SU-DHL-6 (cell line): Measurements from ENCODE around the gene STX8.

ENCODE experiments used
- H2AFZ ChIP-seq: fragments of 200-600 bp; sonication (generic); 2 replicates; pipeline ENCODE4 v1.6.1; 2014; ENCODE audit warnings: low read depth, mild to moderate bottlenecking, moderate library complexity, mixed read lengths, antibody characterized with exemption, low read length; ENCODE audit not compliant: severe bottlenecking
- H3F3A ChIP-seq: fragments of 200-600 bp; shearing (Covaris generic); 2 replicates; pipeline ENCODE4 v1.6.0; 2016; ENCODE audit warnings: antibody characterized with exemption, mild to moderate bottlenecking; ENCODE audit not compliant: insufficient read depth
- H3K27ac ChIP-seq: fragments of 200-600 bp; sonication (generic); 2 replicates; pipeline ENCODE4 v1.5.1; 2016; ENCODE audit warnings: low read depth, mild to moderate bottlenecking, low read length, moderate library complexity, mixed read lengths
- H3K27me3 ChIP-seq: fragments of 200-600 bp; sonication (generic), shearing (Covaris generic); 2 replicates; pipeline ENCODE4 v1.6.0; 2014; ENCODE audit warnings: mild to moderate bottlenecking, low read length
- H3K36me3 ChIP-seq: fragments of 200-600 bp; sonication (generic); 2 replicates; pipeline ENCODE4 v1.6.1; 2014; ENCODE audit warnings: mild to moderate bottlenecking, low read length, mixed read lengths
- H3K4me2 ChIP-seq: fragments of 300-600, 200-600 bp; shearing (Covaris generic), sonication (generic); 2 replicates; pipeline ENCODE4 v1.6.0; 2014; ENCODE audit warnings: low read length, low read depth, mild to moderate bottlenecking; ENCODE audit not compliant: poor library complexity, severe bottlenecking
- H3K4me3 ChIP-seq: fragments of 200-600 bp; sonication (generic); 2 replicates; pipeline ENCODE4 v1.5.1; 2014; ENCODE audit warnings: antibody characterized with exemption, low read length, mild to moderate bottlenecking, mixed read lengths; ENCODE audit not compliant: insufficient read depth, poor library complexity, severe bottlenecking
- H3K79me2 ChIP-seq: fragments of 200-600 bp; sonication (generic); 2 replicates; pipeline ENCODE4 v1.6.1; 2014; ENCODE audit warnings: mild to moderate bottlenecking, low read length, moderate library complexity; ENCODE audit not compliant: insufficient read depth
- H3K9ac ChIP-seq: fragments of 200-600 bp; sonication (generic); 2 replicates; pipeline ENCODE4 v1.7.0; 2014; ENCODE audit warnings: mild to moderate bottlenecking, low read length
- H3K9me2 ChIP-seq: fragments of 200-600 bp; sonication (generic); replicated peaks from 2 replicates; pipeline ENCODE4 v1.6.1; 2014; ENCODE audit warnings: low read length; ENCODE audit not compliant: insufficient read depth
- H3K9me3 ChIP-seq: fragments of 200-600 bp; sonication (generic); 2 replicates; pipeline ENCODE4 v1.6.1; 2014; ENCODE audit warnings: low read length, mixed read lengths; ENCODE audit not compliant: insufficient read depth
- H4K20me1 ChIP-seq: fragments of 200-600 bp; sonication (generic); 2 replicates; pipeline ENCODE4 v1.6.1; 2014; ENCODE audit warnings: low read depth, mild to moderate bottlenecking, antibody characterized with exemption, low read length, moderate library complexity, mixed read lengths
- EZH2phosphoT487 ChIP-seq: fragments of 200-600 bp; sonication (generic), shearing (Covaris generic); conservative IDR thresholded peaks from 2 replicates; pipeline ENCODE4 v1.6.1; 2018; ENCODE audit warnings: mild to moderate bottlenecking, antibody characterized with exemption, low read length, moderate library complexity, mixed read lengths
- TF ChIP-seq, protein P1 (sequence below): fragments of 200-600 bp; sonication (generic); IDR thresholded peaks from one replicate; pipeline ENCODE4 v1.5.1; 2017; ENCODE audit warnings: antibody characterized with exemption, mild to moderate bottlenecking, low read length, moderate library complexity; ENCODE audit not compliant: insufficient read depth, poor library complexity, severe bottlenecking

Gene STX8

GRCh38 chr17:9211133-9211765 lies 364.4 kb downstream of the STX8 start:
- no peak for TF ChIP-seq EZH2phosphoT487
- TF ChIP-seq, protein P1, sequence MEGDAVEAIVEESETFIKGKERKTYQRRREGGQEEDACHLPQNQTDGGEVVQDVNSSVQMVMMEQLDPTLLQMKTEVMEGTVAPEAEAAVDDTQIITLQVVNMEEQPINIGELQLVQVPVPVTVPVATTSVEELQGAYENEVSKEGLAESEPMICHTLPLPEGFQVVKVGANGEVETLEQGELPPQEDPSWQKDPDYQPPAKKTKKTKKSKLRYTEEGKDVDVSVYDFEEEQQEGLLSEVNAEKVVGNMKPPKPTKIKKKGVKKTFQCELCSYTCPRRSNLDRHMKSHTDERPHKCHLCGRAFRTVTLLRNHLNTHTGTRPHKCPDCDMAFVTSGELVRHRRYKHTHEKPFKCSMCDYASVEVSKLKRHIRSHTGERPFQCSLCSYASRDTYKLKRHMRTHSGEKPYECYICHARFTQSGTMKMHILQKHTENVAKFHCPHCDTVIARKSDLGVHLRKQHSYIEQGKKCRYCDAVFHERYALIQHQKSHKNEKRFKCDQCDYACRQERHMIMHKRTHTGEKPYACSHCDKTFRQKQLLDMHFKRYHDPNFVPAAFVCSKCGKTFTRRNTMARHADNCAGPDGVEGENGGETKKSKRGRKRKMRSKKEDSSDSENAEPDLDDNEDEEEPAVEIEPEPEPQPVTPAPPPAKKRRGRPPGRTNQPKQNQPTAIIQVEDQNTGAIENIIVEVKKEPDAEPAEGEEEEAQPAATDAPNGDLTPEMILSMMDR, result no peak
- H3K36me3 ChIP-seq, result 0 out of 2 replicates have a peak, but pooled peaks cover 4% of the 10 kb centered on the region
- no peak overlapping the region for H3K9ac ChIP-seq
- H3K9me2 ChIP-seq, result no peaks in the 10 kb centered on the region
- no peaks in the 10 kb centered on the region for H3F3A ChIP-seq
- no peak overlapping the region for H3K27ac ChIP-seq
- peaks cover 11% of the 10 kb centered on the region for H3K9me3 ChIP-seq
- H3K4me3 ChIP-seq, result no peak overlapping the region
- H3K4me2 ChIP-seq, result no peak overlapping the region
- no peaks in the 10 kb centered on the region for H4K20me1 ChIP-seq
- no peak overlapping the region for H2AFZ ChIP-seq
- peaks cover 4% of the 10 kb centered on the region; the same call in 1 of the 2 replicates for H3K27me3 ChIP-seq
- no peaks in the 10 kb centered on the region for H3K79me2 ChIP-seq

DNA sequence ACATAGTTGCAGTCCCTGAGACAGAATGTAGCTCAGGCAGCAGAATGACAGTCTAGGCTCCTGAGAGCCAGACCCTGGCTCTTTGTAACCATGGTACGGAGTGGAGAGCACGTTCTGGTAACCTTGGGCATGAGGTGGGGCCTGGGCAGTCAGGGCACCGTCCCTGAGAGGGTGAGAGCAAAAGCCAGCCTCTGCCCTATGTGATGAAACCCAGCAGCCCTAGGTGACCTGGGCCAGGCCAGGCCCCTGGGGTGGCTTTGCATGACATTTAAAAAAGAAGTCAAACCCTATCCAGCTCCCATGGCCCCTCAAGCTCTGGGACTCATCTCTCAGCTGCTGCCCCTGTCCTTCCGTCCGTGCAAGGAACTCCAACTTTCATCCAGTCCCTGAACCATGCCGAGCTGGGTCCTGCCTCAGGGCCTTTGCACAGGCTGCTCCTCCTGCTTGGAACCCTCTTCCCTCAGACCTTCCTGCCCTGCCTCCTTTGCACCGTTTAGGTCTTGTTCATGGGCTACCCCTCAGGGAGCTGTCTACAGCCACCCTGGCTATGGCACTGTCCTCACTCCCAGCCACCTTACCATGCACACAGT lies 365.7 kb downstream of the STX8 start:
- no peak overlapping the region for H3K9ac ChIP-seq
- TF ChIP-seq, protein P1, result no peak
- no peak for TF ChIP-seq EZH2phosphoT487

GRCh38 chr17:9209347-9209746 lies 366.3 kb downstream of the STX8 start:
- no peaks in the 10 kb centered on the region for H3K36me3 ChIP-seq
- H3K27ac ChIP-seq, result no peak overlapping the region
- no peaks in the 10 kb centered on the region for H3K27me3 ChIP-seq
- no peaks in the 10 kb centered on the region for H3K79me2 ChIP-seq
- no peak overlapping the region for H3K4me2 ChIP-seq
- H2AFZ ChIP-seq, result no peak overlapping the region
- H3K9ac ChIP-seq, result no peak overlapping the region
- TF ChIP-seq, protein P1, result no peak
- TF ChIP-seq EZH2phosphoT487, result no peak
- H3F3A ChIP-seq, result no peaks in the 10 kb centered on the region
- no peaks in the 10 kb centered on the region for H4K20me1 ChIP-seq
- H3K9me2 ChIP-seq, result no peaks in the 10 kb centered on the region
- no peaks in the 10 kb centered on the region for H3K9me3 ChIP-seq
- H3K4me3 ChIP-seq, result no peak overlapping the region

More for the DNA sequence above, 365.7 kb downstream of the STX8 start:
- no peak overlapping the region for H2AFZ ChIP-seq
- H3K36me3 ChIP-seq, result no peaks in the 10 kb centered on the region
- H3K9me3 ChIP-seq, result no peaks in the 10 kb centered on the region
- H3F3A ChIP-seq, result no peaks in the 10 kb centered on the region
- no peaks in the 10 kb centered on the region for H3K9me2 ChIP-seq
- no peaks in the 10 kb centered on the region for H4K20me1 ChIP-seq
- H3K4me2 ChIP-seq, result no peak overlapping the region
- no peak overlapping the region for H3K4me3 ChIP-seq
- H3K27me3 ChIP-seq, result no peaks in the 10 kb centered on the region
- H3K79me2 ChIP-seq, result no peaks in the 10 kb centered on the region
- H3K27ac ChIP-seq, result no peak overlapping the region
